HEK293T (cell line): ENCODE results near the gene EML6.

Experiments used
- CTCF ChIA-PET: fragments of 350-600 bp; formaldehyde crosslinking; extraction: SDS; loops from one replicate; lab custom pipeline; 2021; ENCODE audit warnings: antibody characterized with exemption, inconsistent platforms; lab: Yijun Ruan, JAX
- POLR2A ChIA-PET: fragments of 350-600 bp; formaldehyde crosslinking; extraction: SDS; loops from one replicate; lab custom pipeline; 2020; ENCODE audit warnings: antibody characterized with exemption, inconsistent platforms; lab: Yijun Ruan, JAX
- DNase-seq: peaks from one replicate; pipeline ENCODE4 v3.0.0; 2012; ENCODE audit warnings: mixed read lengths; ENCODE audit errors: extremely low spot score
- ARNT ChIP-seq: fragments of 450-650 bp; IDR thresholded peaks from 2 replicates; pipeline ENCODE4 v1.6.1; 2017; ENCODE audit warnings: mild to moderate bottlenecking
- BHLHE40 ChIP-seq: fragments of 450-650 bp; IDR thresholded peaks from 2 replicates; pipeline ENCODE4 v1.6.1; 2016; ENCODE audit warnings: mild to moderate bottlenecking, moderate library complexity, borderline replicate concordance
- CTBP1 ChIP-seq: fragments of 450-650 bp; IDR thresholded peaks from 2 replicates; pipeline ENCODE4 v1.6.1; 2016; ENCODE audit warnings: borderline replicate concordance
- ELF4 ChIP-seq: fragments of 450-650 bp; IDR thresholded peaks from 2 replicates; pipeline ENCODE4 v1.6.1; 2017; ENCODE audit warnings: antibody characterized with exemption
- FOXA1 ChIP-seq: fragments of 450-650 bp; IDR thresholded peaks from 2 replicates; pipeline ENCODE4 v1.6.1; 2016; ENCODE audit warnings: mild to moderate bottlenecking
- FOXK2 ChIP-seq: fragments of 450-650 bp; IDR thresholded peaks from 2 replicates; pipeline ENCODE4 v1.6.1; 2016; ENCODE audit warnings: mild to moderate bottlenecking
- FOXM1 ChIP-seq: fragments of 450-650 bp; IDR thresholded peaks from 2 replicates; pipeline ENCODE4 v1.6.1; 2017; ENCODE audit warnings: mild to moderate bottlenecking, borderline replicate concordance
- HDGF ChIP-seq: fragments of 450-650 bp; IDR thresholded peaks from 2 replicates; pipeline ENCODE4 v1.6.1; 2017; ENCODE audit warnings: antibody characterized with exemption, borderline replicate concordance
- L3MBTL2 ChIP-seq: fragments of 450-650 bp; conservative IDR thresholded peaks from 2 replicates; pipeline ENCODE4 v1.6.1; 2016; ENCODE audit warnings: mild to moderate bottlenecking
- LEF1 ChIP-seq: fragments of 450-650 bp; IDR thresholded peaks from 2 replicates; pipeline ENCODE4 v1.6.1; 2017; ENCODE audit warnings: mild to moderate bottlenecking, borderline replicate concordance
- NFRKB ChIP-seq: fragments of 450-650 bp; IDR thresholded peaks from 2 replicates; pipeline ENCODE4 v1.6.1; 2016; ENCODE audit warnings: mild to moderate bottlenecking, moderate library complexity
- PKNOX1 ChIP-seq: fragments of 450-650 bp; IDR thresholded peaks from 2 replicates; pipeline ENCODE4 v1.6.1; 2016
- SP1 ChIP-seq: fragments of 450-650 bp; IDR thresholded peaks from 2 replicates; pipeline ENCODE4 v1.6.1; 2017
- SUZ12 ChIP-seq: fragments of 450-650 bp; IDR thresholded peaks from 2 replicates; pipeline ENCODE4 v1.6.1; 2016; ENCODE audit warnings: mild to moderate bottlenecking
- TARDBP ChIP-seq: fragments of 450-650 bp; IDR thresholded peaks from 2 replicates; pipeline ENCODE4 v1.6.1; 2016
- ZNF384 ChIP-seq: fragments of 450-650 bp; IDR thresholded peaks from 2 replicates; pipeline ENCODE4 v1.6.1; 2016

The EML6 gene

GRCh38 chr2:54728669-54729120, 5.2 kb downstream of the EML6 start:
- DNase-seq: no peak
- CTCF ChIA-PET: no interaction called here
- POLR2A ChIA-PET: no interaction called here
- peak; percentile 62 for TF ChIP-seq PKNOX1
- TF ChIP-seq BHLHE40: no peak

GRCh38 chr2:54735636-54736035, 12.2 kb downstream of the EML6 start:
- CTCF ChIA-PET: no interaction called here
- POLR2A ChIA-PET: no interaction called here
- TF ChIP-seq FOXK2: no peak
- no peak for TF ChIP-seq HDGF
- no peak for TF ChIP-seq CTBP1
- no peak for TF ChIP-seq SP1
- no peak for DNase-seq

GRCh38 chr2:54738281-54738680, 14.8 kb downstream of the EML6 start:
- TF ChIP-seq FOXM1 (no peak), SP1 (no peak), ARNT (no peak), ELF4 (no peak), NFRKB (no peak), CTBP1 (no peak), TARDBP (no peak), HDGF (no peak), SUZ12 (no peak), PKNOX1 (no peak), FOXK2 (no peak), BHLHE40 (no peak), FOXA1 (no peak), ZNF384 (no peak), L3MBTL2 (no peak), LEF1 (no peak)
- POLR2A ChIA-PET: no interaction called here
- DNase-seq: no peak
- CTCF ChIA-PET: no interaction called here

GRCh38 chr2:54740333-54740732, 16.9 kb downstream of the EML6 start:
- no peak for DNase-seq
- POLR2A ChIA-PET: no interaction called here
- CTCF ChIA-PET: no interaction called here
- no peak for TF ChIP-seq ARNT
- no peak for TF ChIP-seq SP1
- no peak for TF ChIP-seq ELF4
- TF ChIP-seq FOXA1: no peak
- no peak for TF ChIP-seq ZNF384
- TF ChIP-seq NFRKB: no peak
- no peak for TF ChIP-seq FOXM1

GRCh38 chr2:54741250-54741649, 17.8 kb downstream of the EML6 start:
- ChIA-PET CTCF (no interaction called here), POLR2A (no interaction called here)
- DNase-seq: no peak
- TF ChIP-seq BHLHE40: no peak

- POLR2A ChIA-PET: no interaction called here
- CTCF ChIA-PET: no interaction called here
- no peak for DNase-seq
- TF ChIP-seq L3MBTL2: no peak
- no peak for TF ChIP-seq FOXM1
These were observed 26.6 kb downstream of the EML6 start for GRCh38 chr2:54750040-54750439.

- no peak for DNase-seq
- no peak for TF ChIP-seq FOXK2
- TF ChIP-seq LEF1: no peak
- TF ChIP-seq NFRKB: no peak
- TF ChIP-seq PKNOX1: no peak
- TF ChIP-seq BHLHE40: no peak
- CTCF ChIA-PET: no interaction called here
- POLR2A ChIA-PET: no interaction called here
These were observed 29.0 kb downstream of the EML6 start for GRCh38 chr2:54752439-54752838.

- ChIA-PET CTCF (no interaction called here), POLR2A (no interaction called here)
- DNase-seq: no peak
- no peak for TF ChIP-seq ARNT
- no peak for TF ChIP-seq SUZ12
- TF ChIP-seq BHLHE40: no peak
- no peak for TF ChIP-seq ELF4
- TF ChIP-seq LEF1: no peak
- TF ChIP-seq FOXA1: no peak
- TF ChIP-seq ZNF384: no peak
- TF ChIP-seq SP1: no peak
- TF ChIP-seq FOXK2: no peak
- no peak for TF ChIP-seq NFRKB
- TF ChIP-seq CTBP1: no peak
- no peak for TF ChIP-seq HDGF
These were observed 32.3 kb downstream of the EML6 start for GRCh38 chr2:54755641-54756326.
